Measurements from ENCODE around the gene OR1N2. TPM values are rescaled to one million over a fixed set of nuclear protein-coding genes. Genes with fewer than 3 reads are reported as not detected.

Gene OR1N2
- total RNA-seq, 5 donors from 2014 or later (not counting 1 experiment from before 2014, with no cell fraction given), result not detected

DNA sequence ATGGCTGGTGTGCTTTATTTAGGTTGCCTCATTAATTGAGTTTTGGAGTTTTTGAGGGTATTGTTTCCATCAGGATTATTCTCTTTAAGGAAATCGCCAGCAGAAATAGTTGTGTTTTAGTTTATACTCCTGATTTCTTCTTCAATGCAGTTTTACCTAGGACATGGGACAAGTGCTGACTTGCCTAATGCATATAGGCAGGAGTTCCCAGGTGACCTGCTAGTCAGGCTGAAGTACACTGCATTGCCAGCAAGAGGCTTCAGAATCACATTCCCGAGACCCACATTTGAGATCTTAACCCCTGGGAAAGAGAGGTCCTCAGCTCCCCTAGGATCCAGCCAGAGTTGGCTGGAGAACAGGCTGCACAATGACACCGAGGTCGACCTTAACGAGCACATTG lies 1.5 kb upstream of the OR1N2 start:
- H3K27me3 Mint-ChIP-seq, result peaks cover 20 to 31% of the 10 kb centered on the region in 2 donors
- CTCF ChIA-PET, result no interaction called here

GRCh38 chr9:122561446-122561845 lies 8.5 kb downstream of the OR1N2 start:
- Mint-ChIP-seq H3K4me3 (no peak overlapping the region), H3K4me1 (no peaks in the 10 kb centered on the region), H3K27me3 (peaks cover 5 to 33% of the 10 kb centered on the region in 2 donors), H3K27ac (no peak overlapping the region), H3K9me3 (peaks cover 8 to 15% (median 9%) of the 10 kb centered on the region in 3 donors), H3K36me3 (no peaks in the 10 kb centered on the region)
- WGBS (ENCODE audit: insufficient coverage), result 66% methylated on average over 4 of the region's 4 CpGs
- peaks cover 0 to 11% of the 10 kb centered on the region in 2 experiments for H3K27me3 ChIP-seq (replicated peaks in 1 of 2; ENCODE audit: control insufficient read depth in 2 of 2, extremely low read depth in 1 of 2, insufficient read depth in 2 of 2, low read length in 1 of 2)
- DNase-seq (no peak), ATAC-seq (replicated peaks in 1 of 4) (no peak)
- H3K36me3 ChIP-seq (ENCODE audit: control insufficient read depth in 2 of 2, extremely low read depth in 1 of 2, insufficient read depth in 1 of 2, low read length in 1 of 2), result no peaks in the 10 kb centered on the region
- ChIA-PET CTCF (no interaction called here), POLR2A (no interaction called here)
- no peak overlapping the region for H3K27ac ChIP-seq (ENCODE audit: low read length)
- no peak overlapping the region for H3K4me3 ChIP-seq (ENCODE audit: control insufficient read depth in 1 of 2, extremely low read depth in 1 of 2, low read length in 1 of 2)
- no peaks in the 10 kb centered on the region for H3K9me3 ChIP-seq
- H3K4me1 ChIP-seq (ENCODE audit: control insufficient read depth in 1 of 2, extremely low read depth in 1 of 2, insufficient read depth in 2 of 2, low read length in 2 of 2), result no peaks in the 10 kb centered on the region

More for the DNA sequence above, 1.5 kb upstream of the OR1N2 start:
- no peak overlapping the region for H3K4me3 Mint-ChIP-seq
- Histone ChIP-seq H3K4me1 (ENCODE audit: control insufficient read depth in 1 of 2, extremely low read depth in 1 of 2, insufficient read depth in 2 of 2, low read length in 2 of 2) (no peaks in the 10 kb centered on the region), H3K27ac (ENCODE audit: low read length) (no peak overlapping the region), H3K27me3 (replicated peaks in 1 of 2; ENCODE audit: control insufficient read depth in 2 of 2, extremely low read depth in 1 of 2, insufficient read depth in 2 of 2, low read length in 1 of 2) (peaks cover 2 to 4% of the 10 kb centered on the region in 2 experiments), H3K36me3 (ENCODE audit: control insufficient read depth in 2 of 2, extremely low read depth in 1 of 2, insufficient read depth in 1 of 2, low read length in 1 of 2) (no peaks in the 10 kb centered on the region), H3K9me3 (no peaks in the 10 kb centered on the region), H3K4me3 (ENCODE audit: control insufficient read depth in 1 of 2, extremely low read depth in 1 of 2, low read length in 1 of 2) (no peak overlapping the region)
- no peak overlapping the region for H3K27ac Mint-ChIP-seq
- peaks cover 0 to 3% (median 0%) of the 10 kb centered on the region in 3 donors for H3K9me3 Mint-ChIP-seq
- POLR2A ChIA-PET, result no interaction called here
- 69% methylated on average over 2 of the region's 5 CpGs for WGBS (ENCODE audit: insufficient coverage)
- H3K4me1 Mint-ChIP-seq, result no peaks in the 10 kb centered on the region
- ATAC-seq (replicated peaks in 1 of 4) (no peak), DNase-seq (no peak)
- H3K36me3 Mint-ChIP-seq, result peaks cover 2% of the 10 kb centered on the region

GRCh38 chr9:122562134-122562760 lies 9.3 kb downstream of the OR1N2 start:
- Mint-ChIP-seq H3K36me3 (no peaks in the 10 kb centered on the region), H3K9me3 (peaks cover 8 to 15% (median 9%) of the 10 kb centered on the region in 3 donors), H3K27me3 (peaks cover 5 to 33% of the 10 kb centered on the region in 2 donors), H3K27ac (no peak overlapping the region), H3K4me3 (no peak overlapping the region), H3K4me1 (no peaks in the 10 kb centered on the region)
- Histone ChIP-seq H3K27me3 (replicated peaks in 1 of 2; ENCODE audit: control insufficient read depth in 2 of 2, extremely low read depth in 1 of 2, insufficient read depth in 2 of 2, low read length in 1 of 2) (peaks cover 0 to 11% of the 10 kb centered on the region in 2 experiments), H3K36me3 (ENCODE audit: control insufficient read depth in 2 of 2, extremely low read depth in 1 of 2, insufficient read depth in 1 of 2, low read length in 1 of 2) (no peaks in the 10 kb centered on the region), H3K4me3 (ENCODE audit: control insufficient read depth in 1 of 2, extremely low read depth in 1 of 2, low read length in 1 of 2) (peak overlapping the region in 1 of 2 donors; percentile 17), H3K27ac (ENCODE audit: low read length) (no peak overlapping the region), H3K4me1 (ENCODE audit: control insufficient read depth in 1 of 2, extremely low read depth in 1 of 2, insufficient read depth in 2 of 2, low read length in 2 of 2) (no peaks in the 10 kb centered on the region), H3K9me3 (no peaks in the 10 kb centered on the region)
- ChIA-PET POLR2A (no interaction called here), CTCF (no interaction called here)
- DNase-seq (peak in 14 of 35 experiments; percentile 0 to 29 (median 4)), ATAC-seq (replicated peaks in 1 of 4) (peak; percentile 52 to 65 (median 59))
- 50% methylated on average over 6 of the region's 9 CpGs for WGBS (ENCODE audit: insufficient coverage)

DNA sequence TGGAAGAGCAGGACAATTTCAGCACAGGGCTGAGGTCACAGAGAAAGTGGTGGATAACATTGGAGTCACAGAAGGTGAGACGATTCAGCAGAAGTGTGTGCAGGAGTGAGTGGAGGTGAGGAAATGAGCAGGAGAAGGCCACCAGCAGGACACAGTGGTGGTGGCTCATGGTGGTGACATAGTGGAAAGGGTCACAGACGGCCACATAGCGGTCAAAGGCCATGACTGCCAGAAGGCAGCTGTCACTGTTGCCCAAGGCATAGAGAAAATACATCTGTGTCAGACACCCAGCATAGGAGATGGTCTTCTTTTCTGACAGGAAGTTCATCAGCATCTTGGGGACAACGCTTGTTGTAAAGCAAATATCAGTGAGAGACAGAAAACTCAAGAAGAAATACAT lies 15.0 kb downstream of the OR1N2 start:
- 83% methylated on average over 4 of the region's 4 CpGs for WGBS (ENCODE audit: insufficient coverage)
- Mint-ChIP-seq H3K9me3 (peaks cover 0 to 6% (median 0%) of the 10 kb centered on the region in 3 donors), H3K4me1 (no peaks in the 10 kb centered on the region), H3K27me3 (peaks cover 10 to 24% of the 10 kb centered on the region in 2 donors), H3K36me3 (no peaks in the 10 kb centered on the region), H3K27ac (no peak overlapping the region), H3K4me3 (no peak overlapping the region)
- Histone ChIP-seq H3K4me1 (ENCODE audit: control insufficient read depth in 1 of 2, extremely low read depth in 1 of 2, insufficient read depth in 2 of 2, low read length in 2 of 2) (no peaks in the 10 kb centered on the region), H3K4me3 (ENCODE audit: control insufficient read depth in 1 of 2, extremely low read depth in 1 of 2, low read length in 1 of 2) (no peak overlapping the region), H3K27ac (ENCODE audit: low read length) (no peak overlapping the region), H3K27me3 (replicated peaks in 1 of 2; ENCODE audit: control insufficient read depth in 2 of 2, extremely low read depth in 1 of 2, insufficient read depth in 2 of 2, low read length in 1 of 2) (peaks cover 0 to 3% of the 10 kb centered on the region in 2 experiments), H3K36me3 (ENCODE audit: control insufficient read depth in 2 of 2, extremely low read depth in 1 of 2, insufficient read depth in 1 of 2, low read length in 1 of 2) (no peaks in the 10 kb centered on the region), H3K9me3 (no peaks in the 10 kb centered on the region)
- POLR2A ChIA-PET, result no interaction called here
- CTCF ChIA-PET, result no interaction called here
- no peak for DNase-seq
- ATAC-seq (replicated peaks in 1 of 4), result no peak

- H3K4me1 ChIP-seq (ENCODE audit: control insufficient read depth in 1 of 2, extremely low read depth in 1 of 2, insufficient read depth in 2 of 2, low read length in 2 of 2), result no peaks in the 10 kb centered on the region
- Mint-ChIP-seq H3K27ac (no peak overlapping the region), H3K4me1 (no peaks in the 10 kb centered on the region), H3K36me3 (peaks cover 6% of the 10 kb centered on the region), H3K27me3 (peaks cover 0 to 5% of the 10 kb centered on the region in 2 donors), H3K4me3 (no peak overlapping the region), H3K9me3 (peaks cover 0 to 2% (median 0%) of the 10 kb centered on the region in 3 donors)
- ChIA-PET CTCF (interaction anchor here in 1 of 2 donors (0.6 kb wide), 1 partner anchor 1551 kb away, joined by 3 read pairs; no protein-coding TSS in a partner anchor), POLR2A (no interaction called here)
- no peaks in the 10 kb centered on the region for H3K9me3 ChIP-seq
- no peak overlapping the region for H3K27ac ChIP-seq (ENCODE audit: low read length)
- DNase-seq, result no peak
- H3K4me3 ChIP-seq (ENCODE audit: control insufficient read depth in 1 of 2, extremely low read depth in 1 of 2, low read length in 1 of 2), result no peak overlapping the region
- 61% methylated on average over 2 of the region's 2 CpGs for WGBS (ENCODE audit: insufficient coverage)
- no peak for ATAC-seq (replicated peaks in 1 of 4)
- H3K36me3 ChIP-seq (ENCODE audit: control insufficient read depth in 2 of 2, extremely low read depth in 1 of 2, insufficient read depth in 1 of 2, low read length in 1 of 2), result no peaks in the 10 kb centered on the region
- H3K27me3 ChIP-seq (replicated peaks in 1 of 2; ENCODE audit: control insufficient read depth in 2 of 2, extremely low read depth in 1 of 2, insufficient read depth in 2 of 2, low read length in 1 of 2), result no peaks in the 10 kb centered on the region
Measured at GRCh38 chr9:122572456-122572855, 19.5 kb downstream of the OR1N2 start.

DNA sequence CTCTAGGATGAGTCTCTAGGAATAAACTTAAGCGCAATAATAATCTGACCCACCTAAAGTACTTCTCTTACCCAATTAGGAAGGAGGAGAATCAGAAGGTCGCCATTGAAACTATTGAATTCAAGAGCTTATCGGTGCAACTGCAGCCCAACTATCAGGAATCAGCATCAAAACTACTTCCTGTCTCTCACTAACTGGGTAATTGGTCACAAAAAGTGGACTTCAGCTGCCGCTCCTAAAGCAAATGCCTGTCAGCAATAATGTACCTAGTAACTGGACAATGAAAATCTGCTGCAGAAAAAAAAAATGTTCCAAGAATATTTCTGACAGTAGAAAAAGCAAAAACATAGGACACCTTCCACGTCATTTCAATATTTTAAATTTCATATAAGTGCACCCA lies 27.0 kb downstream of the OR1N2 start:
- ATAC-seq (replicated peaks in 1 of 4) (no peak), DNase-seq (no peak)
- H3K9me3 Mint-ChIP-seq, result peaks cover 0 to 2% (median 0%) of the 10 kb centered on the region in 3 donors
- H3K4me1 ChIP-seq (ENCODE audit: control insufficient read depth in 1 of 2, extremely low read depth in 1 of 2, insufficient read depth in 2 of 2, low read length in 2 of 2), result no peaks in the 10 kb centered on the region
- H3K36me3 Mint-ChIP-seq, result peaks cover 9% of the 10 kb centered on the region
- no peak overlapping the region for H3K4me3 ChIP-seq (ENCODE audit: control insufficient read depth in 1 of 2, extremely low read depth in 1 of 2, low read length in 1 of 2)
- ChIA-PET CTCF (no interaction called here), POLR2A (no interaction called here)
- H3K4me3 Mint-ChIP-seq, result no peak overlapping the region
- H3K9me3 ChIP-seq, result no peaks in the 10 kb centered on the region
- no peaks in the 10 kb centered on the region for H3K36me3 ChIP-seq (ENCODE audit: control insufficient read depth in 2 of 2, extremely low read depth in 1 of 2, insufficient read depth in 1 of 2, low read length in 1 of 2)
- H3K27me3 ChIP-seq (replicated peaks in 1 of 2; ENCODE audit: control insufficient read depth in 2 of 2, extremely low read depth in 1 of 2, insufficient read depth in 2 of 2, low read length in 1 of 2), result peaks cover 0 to 3% of the 10 kb centered on the region in 2 experiments
- no peak overlapping the region for H3K27ac ChIP-seq (ENCODE audit: low read length)
- H3K27ac Mint-ChIP-seq, result no peak overlapping the region
- no peaks in the 10 kb centered on the region for H3K4me1 Mint-ChIP-seq
- no peaks in the 10 kb centered on the region for H3K27me3 Mint-ChIP-seq
- WGBS (ENCODE audit: insufficient coverage), result 70% methylated on average over 3 of the region's 5 CpGs
